H1 (cell line): ENCODE measurements around the gene PEAK1. TPM values are rescaled to one million over a fixed set of nuclear protein-coding genes. Genes with fewer than 3 reads are reported as not detected.

Source experiments
- CTCF ChIA-PET: fragments of 300-600 bp; sonication (Branson Sonifier 250); formaldehyde crosslinking; loops from one replicate; lab custom pipeline; 2021; ENCODE audit not compliant: partially characterized antibody; lab: Charles Lee
- POLR2A ChIA-PET: fragments of 300-600 bp; sonication (Branson Sonifier 250); formaldehyde crosslinking; loops from one replicate; lab custom pipeline; 2021; ENCODE audit warnings: inconsistent platforms; ENCODE audit not compliant: partially characterized antibody; lab: Charles Lee
- DNase-seq, 2 experiments: peaks; one replicate each; pipeline versions ENCODE4 v3.0.0 to v3.0.0-alpha.2; 2010 to 2022; ENCODE audit warnings: low spot score in 2 of 2, low read depth in 1 of 2, mixed read lengths in 1 of 2
- FAIRE-seq: peaks from 2 replicates; lab custom pipeline; 2011; peaks lifted over from hg19 to GRCh38; lab: Jason Lieb, UNC
- H2AFZ ChIP-seq: 2 replicates; pipeline ENCODE4 v1.8.1; 2012; ENCODE audit warnings: low read length, inconsistent platforms
- H2AK5ac ChIP-seq: 2 replicates; pipeline ENCODE4 v1.6.1; 2013; ENCODE audit warnings: low read depth, low read length
- H2BK120ac ChIP-seq: replicated peaks from 2 replicates; pipeline ENCODE3; 2013; ENCODE audit warnings: low read depth, low read length, inconsistent platforms
- H2BK12ac ChIP-seq: 2 replicates; pipeline ENCODE4 v1.6.1; 2013; ENCODE audit warnings: low read depth, low read length
- H2BK15ac ChIP-seq: 2 replicates; pipeline ENCODE4 v1.6.1; 2013; ENCODE audit warnings: low read length
- H2BK20ac ChIP-seq: 2 replicates; pipeline ENCODE4 v1.6.1; 2013; ENCODE audit warnings: low read length
- H2BK5ac ChIP-seq: 2 replicates; pipeline ENCODE4 v1.6.1; 2013; ENCODE audit warnings: low read depth, low read length
- H3K14ac ChIP-seq: 2 replicates; pipeline ENCODE4 v1.6.1; 2013; ENCODE audit warnings: inconsistent platforms; ENCODE audit not compliant: insufficient read length
- H3K18ac ChIP-seq: 2 replicates; pipeline ENCODE4 v1.6.1; 2013; ENCODE audit warnings: low read length; ENCODE audit errors: extremely low read depth
- H3K23ac ChIP-seq: 2 replicates; pipeline ENCODE4 v1.6.1; 2013; ENCODE audit warnings: inconsistent platforms; ENCODE audit not compliant: insufficient read length
- H3K23me2 ChIP-seq: 2 replicates; pipeline ENCODE4 v1.6.1; 2013; ENCODE audit warnings: low read depth, low read length
- H3K27ac ChIP-seq: 2 replicates; pipeline ENCODE4 v1.6.1; 2011; ENCODE audit warnings: low read depth, low read length, inconsistent platforms
- H3K27me3 ChIP-seq, 4 experiments: replicated peaks in 1 of 4; 1 replicate in 1 of 4; 2 replicates in 3 of 4; pipeline versions ENCODE4 v1.6.1 to v1.8.1; 2011 to 2013; ENCODE audit warnings: low read length in 3 of 4, mild to moderate bottlenecking in 3 of 4, inconsistent platforms in 2 of 4, mixed read lengths in 2 of 4, moderate library complexity in 1 of 4; ENCODE audit not compliant: control insufficient read depth in 3 of 4, insufficient read depth in 3 of 4; ENCODE audit errors: extremely low read depth in 1 of 4
- H3K36me3 ChIP-seq, 4 experiments: 2 replicates each; pipeline versions ENCODE4 v1.6.1 to v1.8.1; 2011 to 2013; ENCODE audit warnings: mild to moderate bottlenecking in 4 of 4, low read length in 3 of 4, moderate library complexity in 2 of 4, control low read depth in 1 of 4, inconsistent platforms in 1 of 4; ENCODE audit not compliant: insufficient read depth in 4 of 4, control insufficient read depth in 2 of 4
- H3K4ac ChIP-seq: replicated peaks from 2 replicates; pipeline ENCODE3; 2013; ENCODE audit warnings: low read length, low read depth, mixed read lengths, inconsistent platforms; ENCODE audit not compliant: insufficient read length
- H3K4me1 ChIP-seq, 4 experiments: replicated peaks in 1 of 4; 1 replicate in 1 of 4; 2 replicates in 3 of 4; pipeline versions ENCODE4 v1.6.1 to v1.8.1; 2011 to 2013; ENCODE audit warnings: low read length in 3 of 4, inconsistent platforms in 2 of 4, mixed read lengths in 1 of 4; ENCODE audit not compliant: insufficient read depth in 4 of 4, control insufficient read depth in 3 of 4
- H3K4me2 ChIP-seq, 2 experiments: 2 replicates each; pipeline versions ENCODE4 v1.6.1 to v1.8.1; 2011 to 2013; ENCODE audit warnings: low read depth in 2 of 2, low read length in 2 of 2, control low read depth in 1 of 2, inconsistent platforms in 1 of 2, mild to moderate bottlenecking in 1 of 2; ENCODE audit not compliant: insufficient read depth in 1 of 2
- H3K4me3 ChIP-seq, 4 experiments: fragments of 200-600, 300-600 bp in 1 of 4; sonication (generic), shearing (Covaris generic), sonication (Bioruptor Twin) in 1 of 4; 2 replicates each; pipeline versions ENCODE4 v1.5.1 to v1.8.1; 2011 to 2016; ENCODE audit warnings: low read length in 4 of 4, low read depth in 3 of 4, control low read depth in 2 of 4, inconsistent platforms in 2 of 4, mild to moderate bottlenecking in 2 of 4, mixed read lengths in 1 of 4, moderate library complexity in 1 of 4; ENCODE audit not compliant: insufficient read depth in 2 of 4; ENCODE audit errors: extremely low read depth in 1 of 4
- H3K56ac ChIP-seq: replicated peaks from 2 replicates; pipeline ENCODE3; 2013; ENCODE audit warnings: low read depth, mild to moderate bottlenecking, mixed read lengths, low read length, inconsistent platforms; ENCODE audit not compliant: insufficient read length
- H3K79me1 ChIP-seq: 2 replicates; pipeline ENCODE4 v1.6.1; 2013; ENCODE audit warnings: low read depth, low read length, control low read depth
- H3K79me2 ChIP-seq, 2 experiments: 2 replicates each; pipeline versions ENCODE4 v1.6.1 to v1.8.1; 2012 to 2013; ENCODE audit warnings: low read length in 2 of 2, mild to moderate bottlenecking in 2 of 2, inconsistent platforms in 1 of 2; ENCODE audit not compliant: insufficient read depth in 2 of 2, control insufficient read depth in 1 of 2
- H3K9ac ChIP-seq, 4 experiments: replicated peaks in 1 of 4; 1 replicate in 1 of 4; 2 replicates in 3 of 4; pipeline versions ENCODE4 v1.6.1 to v1.8.1; 2011 to 2013; ENCODE audit warnings: low read depth in 3 of 4, low read length in 3 of 4, control low read depth in 2 of 4, mild to moderate bottlenecking in 2 of 4, moderate library complexity in 2 of 4, inconsistent platforms in 1 of 4; ENCODE audit errors: extremely low read depth in 1 of 4
- H3K9me3 ChIP-seq, 2 experiments: 2 replicates each; pipeline versions ENCODE4 v1.6.1 to v1.8.1; 2012 to 2013; ENCODE audit warnings: mild to moderate bottlenecking in 2 of 2, moderate library complexity in 2 of 2, control low read depth in 1 of 2, inconsistent platforms in 1 of 2, low read depth in 1 of 2, low read length in 1 of 2, mixed read lengths in 1 of 2; ENCODE audit not compliant: insufficient read depth in 2 of 2
- H4K20me1 ChIP-seq, 2 experiments: replicated peaks in 1 of 2; 2 replicates each; pipeline versions ENCODE3 to v1.8.1; 2011 to 2013; ENCODE audit warnings: inconsistent platforms in 2 of 2, low read length in 2 of 2, mild to moderate bottlenecking in 1 of 2; ENCODE audit not compliant: insufficient read depth in 2 of 2, control insufficient read depth in 1 of 2
- H4K5ac ChIP-seq: 2 replicates; pipeline ENCODE4 v1.6.1; 2013; ENCODE audit warnings: low read length, low read depth, mixed read lengths, inconsistent platforms; ENCODE audit not compliant: insufficient read length
- H4K8ac ChIP-seq: 2 replicates; pipeline ENCODE4 v1.8.0; 2013; ENCODE audit warnings: mild to moderate bottlenecking, moderate library complexity, low read length, inconsistent platforms; ENCODE audit not compliant: insufficient read depth; ENCODE audit errors: extremely low read depth
- H4K91ac ChIP-seq: replicated peaks from 2 replicates; pipeline ENCODE3; 2013; ENCODE audit warnings: low read length, mixed read lengths, inconsistent platforms; ENCODE audit not compliant: insufficient read length
- ATF2 ChIP-seq: IDR thresholded peaks from 2 replicates; pipeline ENCODE4 v1.6.1; 2012; ENCODE audit warnings: low read length, inconsistent platforms
- POU5F1 ChIP-seq: IDR thresholded peaks from 2 replicates; pipeline ENCODE4 v1.6.1; 2011; ENCODE audit warnings: low read depth, mild to moderate bottlenecking, low read length, moderate library complexity
- RBBP5 ChIP-seq: IDR thresholded peaks from 2 replicates; pipeline ENCODE4 v1.7.1; 2012; ENCODE audit warnings: low read depth, mild to moderate bottlenecking, inconsistent platforms, low read length, moderate library complexity, borderline replicate concordance
- WGBS, 2 experiments: shearing (Covaris generic) in 1 of 2; methylation state at CpG; one replicate each; pipeline versions ENCODE4 v1.1.6 to v1.1.7; 2013 to 2015; ENCODE audit warnings: low lambda C conversion rate in 2 of 2, mixed read lengths in 2 of 2, inconsistent platforms in 1 of 2, low coverage in 1 of 2, missing lambda C conversion rate in 1 of 2; ENCODE audit not compliant: insufficient replicate concordance in 2 of 2, insufficient coverage in 1 of 2, insufficient read length in 1 of 2; ENCODE audit errors: extremely low coverage in 1 of 2, missing lambda C conversion rate in 1 of 2; 5-methylcytosine and 5-hydroxymethylcytosine counted together
- polyA plus RNA-seq, 7 experiments: library from polyadenylated mRNA; depleted of rRNA in 3 of 7; stranded (reverse) in 5 of 7; unstranded in 2 of 7; fragments of >200 nt in 5 of 7; fragments of 200-250 nt in 2 of 7; gene quantifications; 1 replicate in 5 of 7; 2 replicates in 1 of 7; 4 replicates in 1 of 7; pipeline versions ENCODE4 v1.2.1 to v1.2.3, GENCODE V29; 2011 to 2013; ENCODE audit warnings: missing spikeins in 2 of 7, mixed read lengths in 2 of 7
- total RNA-seq: library from RNA; stranded (reverse); fragmentation: NEBNext Ultra II Directional; extraction: Animal tissue kit (Norgen Biotek cat#: 25700); gene quantifications from 2 replicates; pipeline ENCODE4 v1.2.1, GENCODE V29; 2021

The PEAK1 gene
- total and polyA plus RNA-seq, 2 of the 8 experiments (the other 6 are each of a cell fraction or from before 2014, with no cell fraction given) = 8.8 to 44.8 TPM

DNA sequence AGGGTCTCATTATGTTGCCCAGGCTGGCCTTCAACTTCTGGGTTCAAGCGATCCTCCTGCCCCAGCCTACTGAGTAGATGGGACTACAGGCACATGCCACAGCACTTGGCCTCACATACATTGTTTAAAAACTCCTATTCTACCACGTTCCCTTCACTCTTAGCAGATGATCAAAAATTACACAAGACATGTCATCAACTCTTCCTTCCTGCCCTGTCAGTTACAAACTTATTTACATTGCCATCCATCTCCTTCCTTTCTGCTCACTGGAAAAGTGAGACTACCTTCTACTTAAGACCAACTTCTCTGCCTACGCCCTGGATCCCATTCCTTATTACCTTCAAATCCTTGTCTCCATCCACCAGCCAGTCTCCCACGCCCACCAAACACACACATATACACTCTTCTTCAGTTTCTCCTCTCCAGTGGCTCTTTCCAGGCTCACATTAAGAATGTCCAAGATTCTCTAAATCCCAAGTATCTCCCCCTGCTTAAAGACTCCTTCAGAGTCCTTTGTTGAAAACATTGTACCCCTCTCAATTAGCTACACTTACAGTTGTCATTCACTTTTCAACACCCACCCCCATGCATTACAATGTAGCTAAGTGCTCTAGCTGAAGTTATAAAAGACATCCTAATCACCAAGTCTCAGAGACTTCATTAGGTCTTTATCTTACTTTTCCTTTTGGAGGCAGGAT, 4.3 kb downstream of the PEAK1 start:
- Histone ChIP-seq H2BK120ac (no peak overlapping the region), H3K14ac (no peak overlapping the region), H3K79me1 (peaks cover 2% of the 10 kb centered on the region; the same call in 1 of the 2 replicates), H3K18ac (no peak overlapping the region), H3K9ac (no peak overlapping the region), H3K23me2 (peaks cover 10% of the 10 kb centered on the region; the same call in 1 of the 2 replicates), H2AFZ (no peak overlapping the region), H3K23ac (no peak overlapping the region), H4K8ac (no peak overlapping the region), H3K4me1 (peaks cover 0 to 19% (median 8%) of the 10 kb centered on the region in 4 experiments; a peak in 4 of 7 replicates), H2AK5ac (no peak overlapping the region), H3K9me3 (no peaks in the 10 kb centered on the region), H3K4ac (no peak overlapping the region), H2BK5ac (no peak overlapping the region), H4K20me1 (peaks cover 13 to 17% of the 10 kb centered on the region in 2 experiments), H2BK20ac (no peak overlapping the region), H2BK12ac (0 out of 2 replicates have a peak overlapping the region, but pooled peaks have one; percentile 2), H3K56ac (no peak overlapping the region), H3K79me2 (peaks cover 0 to 85% of the 10 kb centered on the region in 2 experiments; a peak in 3 of 4 replicates), H3K36me3 (no peaks in the 10 kb centered on the region; a peak in 1 of 8 replicates), H3K27ac (no peak overlapping the region), H4K5ac (no peak overlapping the region), H4K91ac (no peak overlapping the region), H3K4me2 (peak overlapping the region in 1 of 2 experiments; percentile 15; a peak in 1 of 4 replicates), H3K27me3 (no peaks in the 10 kb centered on the region), H2BK15ac (no peak overlapping the region), H3K4me3 (no peak overlapping the region)
- ChIA-PET POLR2A (no interaction called here), CTCF (interaction anchor here (1.2 to 1.9 kb wide), 3 partner anchors 27 to 128 kb away, joined by 4 to 6 read pairs (median 4); no protein-coding TSS in a partner anchor)
- no peak for TF ChIP-seq RBBP5
- 0 out of 2 replicates have a peak, but pooled peaks have one; percentile 15 for TF ChIP-seq POU5F1
- no peak for TF ChIP-seq ATF2
- 88% methylated on average over 4 of the region's 4 CpGs; no CpG with 5 or more reads in 1 of the 2 experiments for WGBS, 2 experiments
- FAIRE-seq = no peak
- no peak for DNase-seq
